MM.1S (cell line): ENCODE data around the gene JHY.

Source experiments
- DNase-seq: peaks from one replicate; pipeline ENCODE4 v3.0.0-alpha.2; 2015
- H2AFZ ChIP-seq: fragments of 300-600 bp; sonication (generic); 2 replicates; pipeline ENCODE4 v1.6.0; 2016; ENCODE audit warnings: antibody characterized with exemption, low read length
- H3F3A ChIP-seq: fragments of 300-600 bp; sonication (generic); 2 replicates; pipeline ENCODE4 v1.6.1; 2016; ENCODE audit warnings: mild to moderate bottlenecking, antibody characterized with exemption, low read length, moderate library complexity, mixed read lengths; ENCODE audit not compliant: insufficient read depth
- H3K27ac ChIP-seq: fragments of 300-600 bp; sonication (generic); 2 replicates; pipeline ENCODE4 v1.5.1; 2016; ENCODE audit warnings: mild to moderate bottlenecking, low read length
- H3K27me3 ChIP-seq: fragments of 300-600 bp; sonication (generic); replicated peaks from 2 replicates; pipeline ENCODE4 v1.6.0; 2016; ENCODE audit warnings: low read length; ENCODE audit not compliant: insufficient read depth
- H3K36me3 ChIP-seq: fragments of 300-600 bp; sonication (generic); replicated peaks from 2 replicates; pipeline ENCODE4 v1.6.1; 2016; ENCODE audit warnings: mild to moderate bottlenecking, low read length, mixed read lengths; ENCODE audit not compliant: insufficient read depth
- H3K4me1 ChIP-seq: fragments of 300-600 bp; sonication (generic); 2 replicates; pipeline ENCODE4 v1.6.1; 2016; ENCODE audit warnings: low read length, mixed read lengths
- H3K4me2 ChIP-seq: fragments of 300-600 bp; sonication (generic); 2 replicates; pipeline ENCODE4 v1.6.0; 2016; ENCODE audit warnings: low read depth, low read length
- H3K4me3 ChIP-seq: fragments of 300-600 bp; sonication (generic); 2 replicates; pipeline ENCODE4 v1.5.1; 2016; ENCODE audit warnings: low read length, mixed read lengths
- H3K79me2 ChIP-seq: fragments of 300-600 bp; sonication (generic); 2 replicates; pipeline ENCODE4 v1.6.1; 2016; ENCODE audit warnings: mixed run types, low read length, mixed read lengths
- H3K9ac ChIP-seq: fragments of 300-600 bp; sonication (generic); 2 replicates; pipeline ENCODE4 v1.6.1; 2016; ENCODE audit warnings: low read length, mixed read lengths
- H3K9me2 ChIP-seq: fragments of 300-600 bp; sonication (generic); replicated peaks from 2 replicates; pipeline ENCODE4 v1.6.1; 2016; ENCODE audit warnings: mild to moderate bottlenecking, low read length, mixed read lengths; ENCODE audit not compliant: insufficient read depth
- H3K9me3 ChIP-seq: fragments of 300-600 bp; sonication (generic); replicated peaks from 2 replicates; pipeline ENCODE4 v1.6.1; 2016; ENCODE audit warnings: mild to moderate bottlenecking, low read length, mixed read lengths; ENCODE audit not compliant: insufficient read depth
- H4K20me1 ChIP-seq: fragments of 300-600 bp; sonication (generic); 2 replicates; pipeline ENCODE4 v1.6.1; 2016; ENCODE audit warnings: mild to moderate bottlenecking, low read length, moderate library complexity, mixed read lengths; ENCODE audit not compliant: insufficient read depth
- EZH2 ChIP-seq: fragments of 300-600 bp; sonication (generic); optimal IDR thresholded peaks from 2 replicates; pipeline ENCODE3; 2017; ENCODE audit warnings: low read depth, mild to moderate bottlenecking, antibody characterized with exemption, low read length, mixed read lengths
- EZH2phosphoT487 ChIP-seq: fragments of 300-600 bp; sonication (generic); IDR thresholded peaks from 2 replicates; pipeline ENCODE4 v1.6.1; 2018; ENCODE audit warnings: antibody characterized with exemption, low read length
- TF ChIP-seq, protein P1 (sequence below): fragments of 300-600 bp; sonication (generic); IDR thresholded peaks from 2 replicates; pipeline ENCODE4 v1.5.1; 2016; ENCODE audit warnings: antibody characterized with exemption, low read length, mixed read lengths

Gene JHY

DNA sequence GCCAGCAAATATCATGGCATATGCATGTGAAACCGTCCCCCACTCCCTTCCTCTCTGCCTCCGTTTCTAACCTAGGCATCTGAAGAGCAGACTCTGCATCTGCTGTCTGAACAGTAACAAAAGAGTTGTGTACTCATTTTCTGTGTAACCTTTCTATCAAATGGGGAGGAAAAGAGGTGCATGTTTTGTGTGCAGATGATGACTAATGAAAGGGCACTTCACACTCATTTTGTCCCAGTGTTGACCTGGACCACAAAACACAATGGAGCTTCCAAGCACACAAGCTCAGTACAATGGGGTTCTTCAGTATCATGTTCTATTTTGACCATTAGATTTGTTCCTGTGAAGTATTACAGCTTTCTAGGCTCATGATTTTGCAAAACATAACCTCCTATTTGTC lies 13.0 kb downstream of the JHY start:
- no peaks in the 10 kb centered on the region for H3F3A ChIP-seq
- no peak overlapping the region for H3K27ac ChIP-seq
- H3K9me3 ChIP-seq, result no peaks in the 10 kb centered on the region
- no peaks in the 10 kb centered on the region for H3K9me2 ChIP-seq
- no peaks in the 10 kb centered on the region for H4K20me1 ChIP-seq
- H3K9ac ChIP-seq, result no peak overlapping the region
- H3K27me3 ChIP-seq, result no peaks in the 10 kb centered on the region
- H3K4me2 ChIP-seq, result no peak overlapping the region
- no peak overlapping the region for H2AFZ ChIP-seq
- H3K36me3 ChIP-seq, result no peaks in the 10 kb centered on the region
- TF ChIP-seq, protein P1, sequence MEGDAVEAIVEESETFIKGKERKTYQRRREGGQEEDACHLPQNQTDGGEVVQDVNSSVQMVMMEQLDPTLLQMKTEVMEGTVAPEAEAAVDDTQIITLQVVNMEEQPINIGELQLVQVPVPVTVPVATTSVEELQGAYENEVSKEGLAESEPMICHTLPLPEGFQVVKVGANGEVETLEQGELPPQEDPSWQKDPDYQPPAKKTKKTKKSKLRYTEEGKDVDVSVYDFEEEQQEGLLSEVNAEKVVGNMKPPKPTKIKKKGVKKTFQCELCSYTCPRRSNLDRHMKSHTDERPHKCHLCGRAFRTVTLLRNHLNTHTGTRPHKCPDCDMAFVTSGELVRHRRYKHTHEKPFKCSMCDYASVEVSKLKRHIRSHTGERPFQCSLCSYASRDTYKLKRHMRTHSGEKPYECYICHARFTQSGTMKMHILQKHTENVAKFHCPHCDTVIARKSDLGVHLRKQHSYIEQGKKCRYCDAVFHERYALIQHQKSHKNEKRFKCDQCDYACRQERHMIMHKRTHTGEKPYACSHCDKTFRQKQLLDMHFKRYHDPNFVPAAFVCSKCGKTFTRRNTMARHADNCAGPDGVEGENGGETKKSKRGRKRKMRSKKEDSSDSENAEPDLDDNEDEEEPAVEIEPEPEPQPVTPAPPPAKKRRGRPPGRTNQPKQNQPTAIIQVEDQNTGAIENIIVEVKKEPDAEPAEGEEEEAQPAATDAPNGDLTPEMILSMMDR, result no peak
- TF ChIP-seq EZH2phosphoT487 (no peak), EZH2 (no peak)
- no peak for DNase-seq
- H3K79me2 ChIP-seq, result no peaks in the 10 kb centered on the region
- H3K4me3 ChIP-seq, result no peak overlapping the region
- H3K4me1 ChIP-seq, result no peaks in the 10 kb centered on the region

- Histone ChIP-seq H3K9ac (no peak overlapping the region), H3K4me1 (no peaks in the 10 kb centered on the region), H3K27me3 (no peaks in the 10 kb centered on the region), H3K36me3 (no peaks in the 10 kb centered on the region), H3K27ac (no peak overlapping the region), H3K4me2 (no peak overlapping the region), H3F3A (no peaks in the 10 kb centered on the region), H3K9me3 (no peaks in the 10 kb centered on the region), H2AFZ (no peak overlapping the region), H3K9me2 (no peaks in the 10 kb centered on the region), H3K4me3 (no peak overlapping the region), H3K79me2 (no peaks in the 10 kb centered on the region), H4K20me1 (no peaks in the 10 kb centered on the region)
- TF ChIP-seq EZH2phosphoT487, result no peak
- TF ChIP-seq, protein P1, result no peak
- DNase-seq, result no peak
Observed at GRCh38 chr11:122897606-122898210, 15.1 kb downstream of the JHY start.

GRCh38 chr11:122898799-122899198 lies 16.2 kb downstream of the JHY start:
- no peaks in the 10 kb centered on the region for H3K4me1 ChIP-seq
- no peaks in the 10 kb centered on the region for H3F3A ChIP-seq
- no peak overlapping the region for H3K27ac ChIP-seq
- H3K9ac ChIP-seq, result no peak overlapping the region
- no peaks in the 10 kb centered on the region for H4K20me1 ChIP-seq
- H3K4me3 ChIP-seq, result no peak overlapping the region
- no peaks in the 10 kb centered on the region for H3K9me3 ChIP-seq
- H3K36me3 ChIP-seq, result no peaks in the 10 kb centered on the region
- no peak overlapping the region for H3K4me2 ChIP-seq
- H3K79me2 ChIP-seq, result no peaks in the 10 kb centered on the region
- H3K9me2 ChIP-seq, result no peaks in the 10 kb centered on the region
- no peak for TF ChIP-seq EZH2
- TF ChIP-seq EZH2phosphoT487, result no peak
- TF ChIP-seq, protein P1, result no peak
- no peak for DNase-seq
- H2AFZ ChIP-seq, result no peak overlapping the region
- no peaks in the 10 kb centered on the region for H3K27me3 ChIP-seq
